Natural killer cell (primary cell): ENCODE measurements around the gene SF3A2. TPM values are rescaled to one million over a fixed set of nuclear protein-coding genes. Genes with fewer than 3 reads are reported as not detected.

Experiments used
- ATAC-seq, 3 donors: fragments of 150-1000 bp in 2 of 3; fragments of 200-7000 bp in 1 of 3; cut with Tn5 transposase; 1 replicate in 1 of 3; 2 replicates in 2 of 3; pipeline ENCODE4 v1.10.0; 2021; ENCODE audit warnings: mild to moderate bottlenecking in 2 of 3, moderate library complexity in 2 of 3
- DNase-seq, 2 donors: peaks; one replicate each; pipeline versions ENCODE4 v3.0.0 to v3.0.0-alpha.2; 2013 to 2021; ENCODE audit warnings: mixed read lengths in 1 of 2
- H3K27ac ChIP-seq: one replicate; pipeline ENCODE4 v1.5.1; 2013; ENCODE audit warnings: mild to moderate bottlenecking, low read length
- H3K27me3 ChIP-seq: one replicate; pipeline ENCODE4 v1.6.1; 2013; ENCODE audit warnings: low read length; ENCODE audit not compliant: control insufficient read depth, insufficient read depth
- H3K36me3 ChIP-seq: one replicate; pipeline ENCODE4 v1.6.1; 2013; ENCODE audit warnings: low read length; ENCODE audit not compliant: control insufficient read depth, insufficient read depth
- H3K4me1 ChIP-seq: one replicate; pipeline ENCODE4 v1.6.1; 2013; ENCODE audit warnings: low read length; ENCODE audit not compliant: control insufficient read depth, insufficient read depth
- H3K4me3 ChIP-seq: one replicate; pipeline ENCODE4 v1.5.1; 2013; ENCODE audit warnings: low read length
- H3K9me3 ChIP-seq: one replicate; pipeline ENCODE4 v1.6.1; 2013; ENCODE audit warnings: low read length; ENCODE audit not compliant: control insufficient read depth, insufficient read depth
- H3K27ac Mint-ChIP-seq, 2 donors: one replicate each; pipeline ENCODE4 v1.8.0; 2022; ENCODE audit warnings: mild to moderate bottlenecking in 2 of 2, mixed read lengths in 2 of 2, moderate library complexity in 1 of 2
- H3K27me3 Mint-ChIP-seq, 2 donors: one replicate each; pipeline ENCODE4 v1.8.0; 2022; ENCODE audit warnings: low read depth in 2 of 2, mixed read lengths in 2 of 2
- H3K36me3 Mint-ChIP-seq: one replicate; pipeline ENCODE4 v1.8.0; 2022; ENCODE audit warnings: mixed read lengths
- H3K4me1 Mint-ChIP-seq, 2 donors: one replicate each; pipeline ENCODE4 v1.8.0; 2022; ENCODE audit warnings: mixed read lengths in 2 of 2
- H3K4me3 Mint-ChIP-seq: one replicate; pipeline ENCODE4 v1.8.0; 2022; ENCODE audit warnings: mild to moderate bottlenecking, moderate library complexity, mixed read lengths
- H3K9me3 Mint-ChIP-seq, 2 donors: one replicate each; pipeline ENCODE4 v1.8.0; 2022; ENCODE audit warnings: mixed read lengths in 2 of 2
- WGBS: methylation state at CpG from one replicate; pipeline ENCODE4 v1.1.7; 2013; ENCODE audit warnings: missing lambda C conversion rate; ENCODE audit not compliant: insufficient coverage; 5-methylcytosine and 5-hydroxymethylcytosine counted together
- intact Hi-C: fragments of 100-400 bp; cut with micrococcal nuclease; formaldehyde crosslinking; loops from one replicate; pipeline ENCODE4 v1.14.2; 2022
- total RNA-seq, 4 donors: library from RNA; stranded (reverse); fragments of 120-200 nt in 1 of 4; gene quantifications; one replicate each; pipeline versions ENCODE4 v1.2.3 to v1.2.4, GENCODE V29; 2013 to 2022
- TF ChIP-seq, protein P1 (sequence below): fragments of 200-600 bp; IDR thresholded peaks from one replicate; pipeline ENCODE4 v1.8.0; 2022; ENCODE audit warnings: antibody characterized with exemption

SF3A2 gene
- total RNA-seq, 3 donors from 2014 or later (not counting 1 experiment from before 2014, with no cell fraction given) = 143 to 165 (median 147) TPM

GRCh38 chr19:2296141-2296540 is 59.5 kb downstream of the SF3A2 start:
- intact Hi-C loops = no loop called here
- TF ChIP-seq, protein P1, sequence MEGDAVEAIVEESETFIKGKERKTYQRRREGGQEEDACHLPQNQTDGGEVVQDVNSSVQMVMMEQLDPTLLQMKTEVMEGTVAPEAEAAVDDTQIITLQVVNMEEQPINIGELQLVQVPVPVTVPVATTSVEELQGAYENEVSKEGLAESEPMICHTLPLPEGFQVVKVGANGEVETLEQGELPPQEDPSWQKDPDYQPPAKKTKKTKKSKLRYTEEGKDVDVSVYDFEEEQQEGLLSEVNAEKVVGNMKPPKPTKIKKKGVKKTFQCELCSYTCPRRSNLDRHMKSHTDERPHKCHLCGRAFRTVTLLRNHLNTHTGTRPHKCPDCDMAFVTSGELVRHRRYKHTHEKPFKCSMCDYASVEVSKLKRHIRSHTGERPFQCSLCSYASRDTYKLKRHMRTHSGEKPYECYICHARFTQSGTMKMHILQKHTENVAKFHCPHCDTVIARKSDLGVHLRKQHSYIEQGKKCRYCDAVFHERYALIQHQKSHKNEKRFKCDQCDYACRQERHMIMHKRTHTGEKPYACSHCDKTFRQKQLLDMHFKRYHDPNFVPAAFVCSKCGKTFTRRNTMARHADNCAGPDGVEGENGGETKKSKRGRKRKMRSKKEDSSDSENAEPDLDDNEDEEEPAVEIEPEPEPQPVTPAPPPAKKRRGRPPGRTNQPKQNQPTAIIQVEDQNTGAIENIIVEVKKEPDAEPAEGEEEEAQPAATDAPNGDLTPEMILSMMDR = no peak
- H3K4me3 Mint-ChIP-seq = no peak overlapping the region
- no peak overlapping the region for H3K27ac ChIP-seq
- peaks cover 8 to 21% of the 10 kb centered on the region in 2 donors for H3K4me1 Mint-ChIP-seq
- no peaks in the 10 kb centered on the region for H3K9me3 ChIP-seq
- H3K4me3 ChIP-seq = no peak overlapping the region
- no peaks in the 10 kb centered on the region for H3K27me3 Mint-ChIP-seq
- no peaks in the 10 kb centered on the region for H3K36me3 Mint-ChIP-seq
- no peak for DNase-seq
- ATAC-seq = no peak
- WGBS = 73% methylated on average over 16 of the region's 16 CpGs
- H3K27me3 ChIP-seq = no peaks in the 10 kb centered on the region
- H3K9me3 Mint-ChIP-seq = no peaks in the 10 kb centered on the region
- peaks cover 4% of the 10 kb centered on the region for H3K36me3 ChIP-seq
- H3K27ac Mint-ChIP-seq = no peak overlapping the region
- peaks cover 34% of the 10 kb centered on the region for H3K4me1 ChIP-seq

Other genes starting within 250 kb of the SF3A2 start
- 10 to 100 TPM; 47.6 to 57.0 (median 53.4) TPM for gene BTBD2, start 221.1 kb upstream of the SF3A2 start, total RNA-seq
- gene MKNK2, start 185.6 kb upstream of the SF3A2 start, total RNA-seq = 100 to 1,000 TPM; 259 to 389 (median 322) TPM
- 100 to 1,000 TPM; 239 to 314 (median 246) TPM for gene MOB3A, start 140.5 kb upstream of the SF3A2 start, total RNA-seq
- 1 to 10 TPM; 3.3 to 7.6 (median 7.1) TPM for gene IZUMO4, start 139.9 kb upstream of the SF3A2 start, total RNA-seq
- gene AP3D1, start 85.3 kb upstream of the SF3A2 start, total RNA-seq = 10 to 100 TPM; 74.6 to 93.1 (median 87.5) TPM
- gene DOT1L, start 72.9 kb upstream of the SF3A2 start, total RNA-seq = 10 to 100 TPM; 42.5 to 62.1 (median 54.3) TPM
- gene PLEKHJ1, start 495 bp upstream of the SF3A2 start, total RNA-seq = 10 to 100 TPM; 36.7 to 45.8 (median 44.7) TPM
- 1 to 10 TPM in 1 of 3 donors, under 1 TPM in 2; 0.55 to 2.1 (median 0.88) TPM for gene AMH, start 12.5 kb downstream of the SF3A2 start, total RNA-seq
- 1 to 10 TPM in 1 of 3 donors, under 1 TPM in 1, not detected in 1; 0.82 to 2.0 TPM for gene JSRP1, start 19.6 kb downstream of the SF3A2 start, total RNA-seq
- gene PEAK3, start 45.4 kb downstream of the SF3A2 start, total RNA-seq = 1 to 10 TPM; 5.7 to 9.5 (median 8.4) TPM
- 1 to 10 TPM in 1 of 3 donors, under 1 TPM in 2; 0.68 to 1.0 (median 0.84) TPM for gene LINGO3, start 71.3 kb downstream of the SF3A2 start, total RNA-seq
- 10 to 100 TPM; 52.0 to 80.2 (median 77.4) TPM for gene LSM7, start 91.8 kb downstream of the SF3A2 start, total RNA-seq
- 10 to 100 TPM; 63.2 to 83.8 (median 79.7) TPM for gene SPPL2B, start 91.9 kb downstream of the SF3A2 start, total RNA-seq
- gene TMPRSS9, start 123.4 kb downstream of the SF3A2 start, total RNA-seq = not detected
- gene TIMM13, start 190.8 kb downstream of the SF3A2 start, total RNA-seq = 10 to 100 TPM; 24.7 to 30.4 (median 25.1) TPM
- gene LMNB2, start 220.1 kb downstream of the SF3A2 start, total RNA-seq = 10 to 100 TPM; 12.0 to 23.7 (median 19.3) TPM
- 100 to 1,000 TPM; 198 to 247 (median 212) TPM for gene GADD45B, start 239.3 kb downstream of the SF3A2 start, total RNA-seq